CD4-positive, alpha-beta T cell treated with Interleukin-12 subunit alpha and Interleukin-12 subunit beta, for 1 hour (primary cell): ENCODE measurements around the gene ABCC4.
"Not testable (repeated sequence)": the region's sequence is repeated elsewhere in the genome, so short reads cannot be mapped to it uniquely, and the experiment has no call there.

Experiments
- DNase-seq: peaks from one replicate; pipeline ENCODE4 v3.0.0-alpha.2; 2020

ABCC4 gene

DNA sequence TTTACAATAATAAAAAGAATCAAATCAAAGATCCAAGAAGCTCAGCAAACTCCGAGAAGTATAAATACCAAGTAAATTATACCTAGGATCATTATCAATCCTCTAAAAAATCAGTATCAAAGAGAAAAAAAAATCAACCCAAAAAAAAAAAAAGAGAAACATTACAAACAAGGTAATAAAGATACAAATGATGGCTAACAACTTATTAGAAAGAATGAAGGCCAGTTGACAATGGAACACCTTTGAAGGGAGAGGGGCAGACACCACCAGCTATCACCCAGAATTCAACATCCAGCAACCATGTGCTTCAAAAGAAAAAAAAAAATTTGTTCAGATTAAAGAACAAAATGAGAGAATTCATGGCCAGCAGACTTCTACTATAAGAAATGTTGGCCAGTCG lies 77.2 kb downstream of the ABCC4 start:
- no peak for DNase-seq

GRCh38 chr13:95222733-95223018 lies 78.6 kb downstream of the ABCC4 start:
- no peak for DNase-seq

DNA sequence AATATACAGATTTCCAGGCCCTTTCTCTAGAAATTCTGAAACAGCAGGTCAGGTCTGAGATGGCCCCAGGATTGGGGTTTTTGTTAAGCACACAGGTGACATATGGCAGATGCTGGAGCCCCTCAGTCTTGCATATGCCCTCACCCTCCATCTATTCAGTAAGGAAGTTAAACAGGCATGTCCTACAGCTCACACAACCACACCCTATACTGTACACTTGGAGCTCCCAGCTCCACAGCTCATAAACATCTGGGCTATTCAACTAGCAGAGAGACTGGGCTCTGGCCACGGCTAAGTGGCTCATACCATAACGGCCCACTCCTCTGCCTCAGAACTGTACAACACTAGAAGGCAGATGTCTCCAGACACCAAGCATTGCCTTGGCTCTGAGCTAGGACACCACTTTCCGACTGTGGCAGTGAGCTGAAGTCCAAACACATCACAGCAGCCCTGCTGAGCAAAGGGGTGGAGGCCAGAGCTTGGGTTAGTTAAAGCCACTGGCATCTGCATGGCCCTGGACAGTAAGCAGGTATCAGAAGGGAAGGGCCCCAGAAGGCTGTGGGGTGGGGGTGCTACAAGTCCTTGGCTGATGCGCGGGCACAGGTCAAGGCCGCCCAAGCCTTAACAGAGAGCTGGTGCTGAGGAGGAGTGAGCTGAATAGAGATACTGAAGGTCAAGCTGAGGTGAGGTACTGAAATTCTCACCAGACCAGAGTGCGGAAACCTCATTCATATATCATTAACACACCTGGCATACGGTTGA lies 79.1 kb downstream of the ABCC4 start:
- DNase-seq: no peak

GRCh38 chr13:95220611-95221010 lies 80.6 kb downstream of the ABCC4 start:
- DNase-seq: no peak

GRCh38 chr13:95217920-95218830 lies 83.1 kb downstream of the ABCC4 start:
- no peak for DNase-seq

GRCh38 chr13:95216182-95216581 lies 85.1 kb downstream of the ABCC4 start:
- DNase-seq: no peak

- no peak for DNase-seq
Measured at GRCh38 chr13:95212983-95213850, 88.0 kb downstream of the ABCC4 start.

DNA sequence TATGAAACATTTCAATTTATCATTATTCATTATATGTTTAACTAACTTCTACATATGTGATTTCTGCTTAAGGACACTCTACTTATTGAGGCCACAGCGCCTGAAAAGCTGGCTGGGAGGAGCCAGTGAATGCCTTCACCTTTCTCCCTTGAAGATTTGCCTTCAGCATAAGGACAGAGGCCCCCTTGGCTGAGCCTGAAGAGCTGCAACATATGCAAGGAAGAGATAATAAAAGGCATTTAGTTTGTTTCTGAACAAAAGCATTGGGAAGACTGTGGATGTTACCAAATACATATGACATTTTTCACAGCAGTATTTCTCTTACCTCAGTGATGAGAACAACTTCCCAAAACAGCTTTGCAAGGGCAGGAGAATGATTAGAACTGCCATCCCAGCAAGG lies 92.1 kb downstream of the ABCC4 start:
- no peak for DNase-seq

GRCh38 chr13:95207769-95208366 lies 93.4 kb downstream of the ABCC4 start:
- DNase-seq: no peak

DNA sequence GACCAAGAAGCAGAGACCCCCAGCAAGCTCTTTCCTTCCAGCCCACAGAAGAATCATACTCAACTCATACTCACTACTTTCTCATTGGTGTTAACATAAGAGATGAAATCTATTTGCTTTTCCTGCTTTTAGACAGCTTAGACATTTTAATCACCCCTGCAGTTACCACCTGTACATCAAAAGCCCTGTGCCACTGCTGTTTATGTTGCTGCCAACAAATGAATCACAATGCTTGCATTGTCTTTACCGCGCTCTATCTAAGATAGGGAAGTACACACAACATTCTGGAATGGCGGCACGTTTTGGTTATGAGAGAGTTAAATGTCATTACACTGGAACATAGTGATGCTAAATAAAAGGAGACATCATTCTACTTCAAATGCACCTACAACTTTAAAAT lies 95.1 kb downstream of the ABCC4 start:
- DNase-seq: no peak

DNA sequence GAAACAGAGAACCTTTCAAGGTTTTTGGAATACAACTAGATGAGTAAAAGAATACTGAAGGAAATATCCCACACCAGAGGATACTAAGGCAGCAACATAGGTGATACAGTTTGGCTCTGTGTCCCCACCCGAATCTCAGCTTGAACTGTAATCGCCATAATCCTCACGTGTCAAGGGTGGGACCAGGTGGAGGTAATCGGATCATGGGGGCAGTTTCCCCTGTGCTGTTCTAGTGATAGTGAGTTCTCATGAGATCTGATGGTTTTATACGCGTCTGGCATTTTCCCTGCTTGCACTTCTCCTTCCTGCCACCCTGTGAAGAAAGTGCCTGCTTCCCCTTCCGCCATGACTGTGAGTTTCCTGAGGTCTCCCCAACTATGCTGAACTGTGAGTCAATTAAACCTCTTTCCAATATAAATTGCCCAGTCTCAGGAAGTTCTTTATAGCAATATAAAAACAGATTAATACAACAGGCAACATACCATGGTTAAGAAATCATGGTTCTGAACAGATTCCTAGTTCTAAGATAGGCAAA lies 97.0 kb downstream of the ABCC4 start:
- DNase-seq: no peak

DNA sequence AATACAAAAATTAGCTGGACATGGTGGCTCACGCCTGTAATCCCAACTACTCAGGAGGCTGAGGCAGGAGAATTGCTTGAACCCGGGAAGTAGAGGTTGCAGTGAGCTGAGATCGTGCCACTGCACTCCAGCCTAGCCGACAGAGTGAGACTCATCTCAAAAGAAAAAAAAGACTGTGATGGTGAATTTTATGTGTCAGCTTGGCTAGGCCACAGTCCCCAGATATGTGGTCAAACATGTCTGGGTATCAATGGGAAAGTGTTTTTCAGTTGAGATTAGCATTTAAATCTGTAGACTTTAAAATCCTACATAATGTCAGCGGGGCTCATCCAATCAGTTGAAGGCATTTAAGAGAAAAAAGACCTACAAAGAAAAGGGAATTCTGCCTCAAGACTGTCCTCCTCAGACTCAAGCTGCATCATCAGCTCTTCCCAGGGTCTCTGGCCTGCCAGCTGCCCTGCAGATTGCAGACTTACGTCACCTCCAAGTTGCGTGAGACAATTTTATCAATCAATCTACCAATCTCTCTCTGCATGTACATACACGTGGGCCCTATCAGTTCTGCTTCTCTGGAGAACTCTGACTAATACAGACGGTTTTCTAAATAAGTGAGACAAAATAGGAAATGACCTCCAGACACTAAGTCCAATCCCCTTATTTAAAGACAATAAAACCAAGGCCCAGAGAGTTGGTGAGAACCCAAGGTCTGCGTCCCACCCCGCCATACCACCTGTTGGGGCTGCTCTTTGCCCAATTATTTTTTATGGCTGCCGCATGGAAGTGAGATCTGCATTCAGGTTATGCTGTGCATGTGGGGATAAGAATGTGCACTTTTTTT lies 99.2 kb downstream of the ABCC4 start:
- no peak for DNase-seq

DNA sequence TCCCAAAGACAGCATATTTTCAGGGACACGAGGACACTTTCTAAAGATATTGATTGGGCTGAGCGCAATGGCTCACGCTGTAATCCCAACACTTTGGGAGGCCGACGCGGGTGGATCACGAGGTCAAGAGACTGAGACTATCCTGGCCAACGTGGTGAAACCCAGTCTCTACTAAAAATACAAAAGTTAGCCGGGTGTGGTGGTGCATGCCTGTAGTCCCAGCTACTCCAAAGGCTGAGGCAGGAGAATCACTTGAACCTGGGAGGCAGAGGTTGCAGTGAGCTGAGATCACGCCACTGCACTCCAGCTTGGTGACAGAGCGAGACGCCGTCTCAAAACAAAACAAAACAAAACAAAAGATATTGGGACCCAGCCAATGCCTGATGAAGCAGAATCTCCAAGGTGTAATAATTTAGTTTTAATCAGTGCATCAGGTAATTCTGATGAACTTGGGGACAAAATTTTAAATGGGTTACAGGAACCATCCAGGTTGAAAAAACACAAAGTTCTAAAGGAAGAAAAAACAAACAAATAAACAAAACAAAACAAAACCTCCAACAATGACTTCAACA lies 100.8 kb downstream of the ABCC4 start:
- not testable (repeated sequence) for DNase-seq

DNA sequence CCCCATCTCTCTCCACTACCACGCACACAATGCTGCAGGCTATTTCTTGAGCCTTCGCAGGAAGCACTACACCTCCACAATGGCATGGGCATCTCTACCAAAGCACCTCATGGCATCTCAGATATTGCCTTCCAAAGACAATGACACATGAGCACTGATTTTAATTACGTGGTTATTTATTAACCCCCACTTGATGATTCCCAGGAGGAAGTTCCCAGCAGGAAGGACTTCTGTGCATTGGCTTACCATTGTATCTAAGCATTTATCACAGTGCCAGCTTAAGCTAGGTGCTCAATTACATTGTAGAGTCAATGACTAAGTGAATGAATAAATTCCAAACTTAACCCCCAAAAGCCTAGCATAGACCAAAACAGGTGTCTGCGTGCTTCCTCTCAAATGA lies 101.4 kb downstream of the ABCC4 start:
- DNase-seq: no peak

- DNase-seq: not testable (repeated sequence)
Measured at GRCh38 chr13:95198606-95199005, 102.6 kb downstream of the ABCC4 start.

DNA sequence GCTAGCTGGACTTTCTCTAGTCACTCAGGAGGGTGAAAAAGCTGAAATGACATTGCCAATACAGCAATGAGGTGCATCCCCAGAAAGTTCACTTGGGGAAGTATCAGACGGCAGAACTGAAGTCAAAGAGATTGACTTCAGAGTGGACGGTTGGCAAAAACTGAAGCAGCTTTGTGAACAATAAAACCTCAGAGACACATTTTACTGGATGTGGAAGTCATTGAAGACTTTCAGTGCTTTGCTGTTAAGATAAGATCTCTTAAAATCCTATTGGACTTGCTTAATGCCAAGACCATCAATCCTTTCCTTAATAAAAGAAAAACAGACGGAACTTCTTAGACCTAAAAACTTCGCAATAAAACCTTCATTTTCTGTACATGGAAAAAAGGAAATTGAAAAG lies 103.7 kb downstream of the ABCC4 start:
- no peak for DNase-seq

DNA sequence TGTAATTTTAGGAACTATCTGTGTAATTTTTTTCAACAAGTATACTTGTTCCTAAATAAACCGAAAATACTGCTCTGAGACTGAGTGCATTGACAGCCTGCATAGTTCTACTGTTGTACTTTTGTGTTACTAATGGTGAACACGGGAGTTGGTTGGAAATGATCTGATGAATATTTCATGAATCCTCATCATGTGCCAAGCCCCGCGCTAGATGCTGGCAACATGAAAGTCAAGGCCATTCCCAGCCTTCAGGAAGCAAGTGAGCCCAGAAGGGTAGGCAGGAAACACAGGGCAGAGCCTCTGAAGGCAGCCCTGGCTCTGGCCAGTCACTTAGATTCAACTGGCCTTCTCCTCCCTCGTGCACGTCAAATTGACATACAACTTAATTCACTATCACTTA lies 106.1 kb downstream of the ABCC4 start:
- no peak for DNase-seq

- no peak for DNase-seq
Measured at GRCh38 chr13:95193509-95194230, 107.6 kb downstream of the ABCC4 start.

GRCh38 chr13:95192998-95193397 lies 108.3 kb downstream of the ABCC4 start:
- DNase-seq: no peak

DNA sequence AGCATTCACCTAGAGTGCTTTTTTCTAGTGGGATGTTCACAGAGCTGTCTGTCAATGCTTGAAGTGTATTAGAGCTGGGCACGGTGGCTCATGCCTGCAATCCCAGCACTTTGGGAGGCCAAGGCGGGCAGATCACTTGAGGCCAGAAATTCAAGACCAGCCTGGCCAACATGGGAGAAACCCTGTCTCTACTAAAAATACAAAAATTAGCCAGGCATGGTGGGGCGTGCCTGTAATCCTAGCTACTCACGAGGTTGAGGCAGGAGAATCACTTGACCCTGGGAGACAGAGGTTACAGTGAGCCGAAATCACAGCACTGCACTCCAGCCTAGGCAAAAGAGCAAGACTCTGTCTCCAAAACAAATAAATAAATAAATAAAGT lies 108.7 kb downstream of the ABCC4 start:
- not testable (repeated sequence) for DNase-seq
